ENCODE measurements around the gene GALNT13. TPM values are rescaled to one million over a fixed set of nuclear protein-coding genes. Genes with fewer than 3 reads are reported as not detected.

The GALNT13 gene
- total and polyA plus RNA-seq, 2 donors (not counting 1 experiment from before 2014, with no cell fraction given), result 0.17 TPM; not detected in 1

- DNase-seq (ENCODE audit: low read depth in 2 of 2), result no peak
- Histone ChIP-seq H4K20me1 (ENCODE audit: control insufficient read depth, extremely low read depth, insufficient read depth, low read length) (no peaks in the 10 kb centered on the region), H3K4me2 (ENCODE audit: extremely low read depth, insufficient read depth, low read length) (no peak overlapping the region), H3K27ac (ENCODE audit: insufficient read depth, low read length) (no peak overlapping the region), H2AFZ (ENCODE audit: low read length) (no peak overlapping the region), H3K9me3 (ENCODE audit: control insufficient read depth, insufficient read depth, low read depth, low read length) (no peaks in the 10 kb centered on the region), H3K9ac (ENCODE audit: insufficient read depth, low read length) (no peak overlapping the region), H3K36me3 (ENCODE audit: control insufficient read depth, insufficient read depth, low read length) (no peaks in the 10 kb centered on the region), H3K4me3 (replicated peaks in 1 of 4; ENCODE audit: control extremely low read depth in 1 of 4, insufficient read depth in 1 of 4, low read depth in 3 of 4, low read length in 4 of 4) (no peak overlapping the region), H3K27me3 (ENCODE audit: control insufficient read depth, insufficient read depth, low read length) (no peaks in the 10 kb centered on the region), H3K4me1 (ENCODE audit: control insufficient read depth, extremely low read depth, insufficient read depth, low read length) (no peaks in the 10 kb centered on the region), H3K79me2 (ENCODE audit: control insufficient read depth, insufficient read depth, low read length) (no peaks in the 10 kb centered on the region)
- no peak for TF ChIP-seq EZH2 (IDR thresholded peaks at IDR 0.05; ENCODE audit: low read length, missing control alignments)
- no peak for TF ChIP-seq CTCF (conservative IDR thresholded peaks at IDR 0.05 in 1 of 2, IDR thresholded peaks at IDR 0.05 in 1 of 2; ENCODE audit: low read depth in 1 of 2, low read length in 2 of 2)
Measured at GRCh38 chr2:154240921-154241379, 369.2 kb downstream of the GALNT13 start.

GRCh38 chr2:154242687-154243086 is 371.0 kb downstream of the GALNT13 start:
- no peak overlapping the region for H3K4me2 ChIP-seq (ENCODE audit: extremely low read depth, insufficient read depth, low read length)

GRCh38 chr2:154243685-154244084 is 372.0 kb downstream of the GALNT13 start:
- H3K4me2 ChIP-seq (ENCODE audit: extremely low read depth, insufficient read depth, low read length), result no peak overlapping the region
- H3K9me3 ChIP-seq (ENCODE audit: control insufficient read depth, insufficient read depth, low read depth, low read length), result no peaks in the 10 kb centered on the region
- no peak overlapping the region for H3K4me3 ChIP-seq (replicated peaks in 1 of 4; ENCODE audit: control extremely low read depth in 1 of 4, insufficient read depth in 1 of 4, low read depth in 3 of 4, low read length in 4 of 4)
- H3K79me2 ChIP-seq (ENCODE audit: control insufficient read depth, insufficient read depth, low read length), result no peaks in the 10 kb centered on the region
- no peaks in the 10 kb centered on the region for H3K36me3 ChIP-seq (ENCODE audit: control insufficient read depth, insufficient read depth, low read length)
- no peaks in the 10 kb centered on the region for H3K4me1 ChIP-seq (ENCODE audit: control insufficient read depth, extremely low read depth, insufficient read depth, low read length)
- H3K27me3 ChIP-seq (ENCODE audit: control insufficient read depth, insufficient read depth, low read length), result no peaks in the 10 kb centered on the region
- H3K9ac ChIP-seq (ENCODE audit: insufficient read depth, low read length), result no peak overlapping the region
- TF ChIP-seq EZH2 (IDR thresholded peaks at IDR 0.05; ENCODE audit: low read length, missing control alignments) (no peak), CTCF (conservative IDR thresholded peaks at IDR 0.05 in 1 of 2, IDR thresholded peaks at IDR 0.05 in 1 of 2; ENCODE audit: low read depth in 1 of 2, low read length in 2 of 2) (no peak)
- no peaks in the 10 kb centered on the region for H4K20me1 ChIP-seq (ENCODE audit: control insufficient read depth, extremely low read depth, insufficient read depth, low read length)
- no peak overlapping the region for H3K27ac ChIP-seq (ENCODE audit: insufficient read depth, low read length)
- DNase-seq (ENCODE audit: low read depth in 2 of 2), result no peak
- no peak overlapping the region for H2AFZ ChIP-seq (ENCODE audit: low read length)

More at GRCh38 chr2:154242687-154243086, 371.0 kb downstream of the GALNT13 start:
- Histone ChIP-seq H3K27me3 (ENCODE audit: control insufficient read depth, insufficient read depth, low read length) (no peaks in the 10 kb centered on the region), H4K20me1 (ENCODE audit: control insufficient read depth, extremely low read depth, insufficient read depth, low read length) (no peaks in the 10 kb centered on the region), H3K79me2 (ENCODE audit: control insufficient read depth, insufficient read depth, low read length) (no peaks in the 10 kb centered on the region), H2AFZ (ENCODE audit: low read length) (no peak overlapping the region), H3K4me3 (replicated peaks in 1 of 4; ENCODE audit: control extremely low read depth in 1 of 4, insufficient read depth in 1 of 4, low read depth in 3 of 4, low read length in 4 of 4) (no peak overlapping the region), H3K4me1 (ENCODE audit: control insufficient read depth, extremely low read depth, insufficient read depth, low read length) (no peaks in the 10 kb centered on the region), H3K9me3 (ENCODE audit: control insufficient read depth, insufficient read depth, low read depth, low read length) (no peaks in the 10 kb centered on the region), H3K9ac (ENCODE audit: insufficient read depth, low read length) (no peak overlapping the region), H3K27ac (ENCODE audit: insufficient read depth, low read length) (no peak overlapping the region), H3K36me3 (ENCODE audit: control insufficient read depth, insufficient read depth, low read length) (no peaks in the 10 kb centered on the region)
- DNase-seq (ENCODE audit: low read depth in 2 of 2), result no peak
- TF ChIP-seq EZH2 (IDR thresholded peaks at IDR 0.05; ENCODE audit: low read length, missing control alignments) (no peak), CTCF (conservative IDR thresholded peaks at IDR 0.05 in 1 of 2, IDR thresholded peaks at IDR 0.05 in 1 of 2; ENCODE audit: low read depth in 1 of 2, low read length in 2 of 2) (no peak)

All from fibroblast of lung (primary cell).